HCT116 (cell line): ENCODE measurements around the gene PTGER3. TPM values are rescaled to one million over a fixed set of nuclear protein-coding genes. Genes with fewer than 3 reads are reported as not detected.

Experiments used
- ATAC-seq: fragments of 200-7000 bp; cut with Tn5 transposase; 2 replicates; pipeline ENCODE4 v1.9.1; 2020; ENCODE audit warnings: mild to moderate bottlenecking, moderate library complexity
- BruUV-seq: library from RNA; stranded (reverse); fragments of 400-500 nt; replicated peaks from 2 replicates; lab custom pipeline; 2021; lab: Mats Ljungman, UMichigan
- CTCF ChIA-PET: fragments of 300-600 bp; sonication (Branson Sonifier 250); formaldehyde crosslinking; loops from one replicate; lab custom pipeline; 2021; ENCODE audit warnings: antibody characterized with exemption; lab: Charles Lee
- POLR2A ChIA-PET: fragments of 300-600, 350-600 bp; sonication (Branson Sonifier 250); formaldehyde crosslinking; loops from one replicate; lab custom pipeline; 2021; ENCODE audit warnings: antibody characterized with exemption; lab: Charles Lee
- RAD21 ChIA-PET, 2 experiments: fragments of 300-600 bp; sonication (Branson Sonifier 250); formaldehyde crosslinking; loops; one replicate each; lab custom pipeline; 2023; ENCODE audit warnings: low total read pairs in 2 of 2; ENCODE audit not compliant: uncharacterized antibody in 2 of 2, unreplicated experiment in 2 of 2, low non-redundant PET in 1 of 2; lab: Charles Lee
- DNase-seq: peaks from one replicate; pipeline ENCODE4 v3.0.0-alpha.2; 2010; ENCODE audit warnings: low read depth, low spot score
- H2AFZ ChIP-seq: fragments of 200-600 bp; shearing (Covaris generic), sonication (generic); 2 replicates; pipeline ENCODE4 v1.6.1; 2017; ENCODE audit warnings: low read depth, mixed run types, mixed read lengths, antibody characterized with exemption, low read length; ENCODE audit not compliant: poor library complexity, severe bottlenecking
- H3K27ac ChIP-seq: 2 replicates; pipeline ENCODE4 v1.5.1; 2012; ENCODE audit warnings: low read depth, low read length
- H3K27me3 ChIP-seq: fragments of 200-600 bp; sonication (generic); 2 replicates; pipeline ENCODE4 v1.6.1; 2016; ENCODE audit warnings: mixed run types, low read length, mixed read lengths; ENCODE audit not compliant: insufficient read depth
- H3K36me3 ChIP-seq, 2 experiments: fragments of 200-500 bp in 1 of 2; fragments of 200-600 bp in 1 of 2; sonication (Bioruptor generic) in 1 of 2; sonication (generic) in 1 of 2; 2 replicates each; pipeline versions ENCODE4 v1.5.1 to v1.6.1; 2014 to 2016; ENCODE audit warnings: low read length in 2 of 2, inconsistent platforms in 1 of 2, mixed read lengths in 1 of 2, mixed run types in 1 of 2; ENCODE audit not compliant: insufficient read depth in 2 of 2, control insufficient read depth in 1 of 2
- H3K4me1 ChIP-seq, 2 experiments: fragments of 200-600 bp in 1 of 2; sonication (generic) in 1 of 2; 2 replicates each; pipeline versions ENCODE4 v1.5.1 to v1.6.1; 2012 to 2017; ENCODE audit warnings: low read length in 2 of 2, inconsistent platforms in 1 of 2, mild to moderate bottlenecking in 1 of 2, mixed read lengths in 1 of 2, mixed run types in 1 of 2, moderate library complexity in 1 of 2; ENCODE audit not compliant: insufficient read depth in 2 of 2, control insufficient read depth in 1 of 2
- H3K4me2 ChIP-seq: fragments of 200-600 bp; sonication (generic); 2 replicates; pipeline ENCODE4 v1.6.1; 2017; ENCODE audit warnings: mixed run types, low read length, mixed read lengths
- H3K4me3 ChIP-seq, 2 experiments: fragments of 200-600 bp in 1 of 2; sonication (generic) in 1 of 2; replicated peaks in 1 of 2; 2 replicates each; pipeline ENCODE4 v1.5.1; 2011 to 2016; ENCODE audit warnings: low read length in 2 of 2, control low read depth in 1 of 2, low read depth in 1 of 2, mild to moderate bottlenecking in 1 of 2, mixed read lengths in 1 of 2, mixed run types in 1 of 2
- H3K79me2 ChIP-seq: fragments of 200-600 bp; sonication (generic); 2 replicates; pipeline ENCODE4 v1.6.1; 2017; ENCODE audit warnings: mild to moderate bottlenecking, mixed run types, low read length, moderate library complexity, mixed read lengths; ENCODE audit not compliant: insufficient read depth
- H3K9ac ChIP-seq: fragments of 200-600 bp; sonication (generic); 2 replicates; pipeline ENCODE4 v1.6.1; 2016; ENCODE audit warnings: low read length, mixed read lengths
- H3K9me2 ChIP-seq: fragments of 200-600 bp; sonication (generic), shearing (Covaris generic); 2 replicates; pipeline ENCODE4 v1.6.1; 2017; ENCODE audit warnings: mixed run types, mild to moderate bottlenecking, moderate library complexity; ENCODE audit not compliant: insufficient read depth
- H3K9me3 ChIP-seq, 2 experiments: fragments of 200-500 bp in 1 of 2; fragments of 200-600 bp in 1 of 2; sonication (Bioruptor generic) in 1 of 2; sonication (generic) in 1 of 2; 2 replicates each; pipeline ENCODE4 v1.6.1; 2014 to 2017; ENCODE audit warnings: low read length in 2 of 2, mixed read lengths in 2 of 2, inconsistent platforms in 1 of 2, low read depth in 1 of 2, mild to moderate bottlenecking in 1 of 2, mixed run types in 1 of 2, moderate library complexity in 1 of 2; ENCODE audit not compliant: control insufficient read depth in 1 of 2, insufficient read depth in 1 of 2
- H4K20me1 ChIP-seq: fragments of 200-600 bp; sonication (generic), shearing (Covaris generic); 2 replicates; pipeline ENCODE4 v1.6.1; 2017; ENCODE audit warnings: mixed run types, mild to moderate bottlenecking, moderate library complexity; ENCODE audit not compliant: insufficient read depth
- CBX3 ChIP-seq: IDR thresholded peaks from 2 replicates; pipeline ENCODE4 v1.6.1; 2012; ENCODE audit warnings: low read depth
- EGR1 ChIP-seq: IDR thresholded peaks from 2 replicates; pipeline ENCODE4 v1.6.1; 2012; ENCODE audit warnings: low read depth
- EZH2phosphoT487 ChIP-seq: fragments of 200-600 bp; IDR thresholded peaks from 2 replicates; pipeline ENCODE4 v1.6.1; 2018; ENCODE audit warnings: antibody characterized with exemption, borderline replicate concordance
- MAX ChIP-seq: IDR thresholded peaks from 2 replicates; pipeline ENCODE4 v1.6.1; 2012
- POLR2A ChIP-seq: IDR thresholded peaks from 2 replicates; pipeline ENCODE4 v1.7.0; 2011; ENCODE audit warnings: borderline replicate concordance; ENCODE audit not compliant: insufficient read depth, insufficient read length; ENCODE audit errors: extremely low read depth
- RAD21 ChIP-seq: IDR thresholded peaks from 2 replicates; pipeline ENCODE4 v1.6.1; 2012; ENCODE audit warnings: low read depth, mild to moderate bottlenecking
- SIN3A ChIP-seq: IDR thresholded peaks from 2 replicates; pipeline ENCODE4 v1.6.1; 2012; ENCODE audit warnings: low read depth
- SP1 ChIP-seq: IDR thresholded peaks from 2 replicates; pipeline ENCODE4 v1.6.1; 2012; ENCODE audit warnings: low read depth
- SRF ChIP-seq: IDR thresholded peaks from 2 replicates; pipeline ENCODE4 v1.6.1; 2012; ENCODE audit warnings: low read depth
- TCF7L2 ChIP-seq: IDR thresholded peaks from 2 replicates; pipeline ENCODE4 v1.7.0; 2011; ENCODE audit warnings: borderline replicate concordance, inconsistent platforms; ENCODE audit not compliant: insufficient read depth, insufficient read length; ENCODE audit errors: extremely low read depth
- ZFX ChIP-seq: fragments of 450-650 bp; IDR thresholded peaks from 2 replicates; pipeline ENCODE4 v1.6.1; 2017
- ZNF274 ChIP-seq: fragments of 200-500 bp; sonication (Bioruptor generic); IDR thresholded peaks from 2 replicates; pipeline ENCODE4 v1.6.1; 2014; ENCODE audit warnings: mild to moderate bottlenecking, low read depth, low read length, inconsistent platforms
- intact Hi-C: fragments of 100-400 bp; cut with micrococcal nuclease; formaldehyde crosslinking; loops from 2 replicates; pipeline ENCODE4 v1.10.0; 2022
- total RNA-seq: library from RNA; stranded (reverse); gene quantifications from one replicate; pipeline ENCODE4 v1.2.1, GENCODE V29; 2021; ENCODE audit not compliant: unreplicated experiment
- TF ChIP-seq, protein P1 (sequence below), 3 experiments: fragments of 200-600 bp in 1 of 3; sonication (generic) in 1 of 3; IDR thresholded peaks in 2 of 3; conservative IDR thresholded peaks in 1 of 3; 2 replicates each; pipeline ENCODE4 v1.5.1; 2012 to 2017; ENCODE audit warnings: low read depth in 2 of 3, low read length in 2 of 3, antibody characterized with exemption in 1 of 3, borderline replicate concordance in 1 of 3, control low read depth in 1 of 3, mild to moderate bottlenecking in 1 of 3, mixed read lengths in 1 of 3, mixed run types in 1 of 3, moderate library complexity in 1 of 3; ENCODE audit not compliant: insufficient read depth in 1 of 3

Gene PTGER3
- total RNA-seq, 1 experiment from 2014 or later = 0.05 TPM

DNA sequence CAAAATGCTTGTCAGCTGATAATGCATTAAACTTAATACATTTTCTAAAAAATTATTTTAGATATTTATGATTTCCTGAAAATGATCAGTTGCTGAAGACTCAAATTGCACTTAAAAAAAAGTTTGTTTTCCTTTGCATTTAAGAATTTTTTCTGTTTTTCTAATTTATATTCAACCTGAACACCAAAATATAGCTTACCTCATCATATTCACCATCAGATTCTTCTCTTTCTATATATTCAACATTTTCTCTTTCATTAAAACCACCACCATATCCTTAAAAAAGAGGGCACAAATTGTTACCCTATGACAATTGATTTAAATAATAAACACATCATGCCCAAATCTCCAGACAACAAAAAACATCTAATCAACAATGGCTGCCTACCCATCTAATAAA, 24.7 kb upstream of the PTGER3 start (continued):
- no peak for TF ChIP-seq TCF7L2

GRCh38 chr1:71071720-71072119, 24.1 kb upstream of the PTGER3 start:
- TF ChIP-seq POLR2A = no peak
- TF ChIP-seq MAX = no peak
- TF ChIP-seq ZFX = no peak
- TF ChIP-seq EGR1 = no peak
- TF ChIP-seq EZH2phosphoT487 = no peak
- TF ChIP-seq SRF = no peak
- TF ChIP-seq RAD21 = no peak
- no peak for TF ChIP-seq SP1
- TF ChIP-seq SIN3A = no peak
- no peak for TF ChIP-seq ZNF274
- TF ChIP-seq, protein P1, sequence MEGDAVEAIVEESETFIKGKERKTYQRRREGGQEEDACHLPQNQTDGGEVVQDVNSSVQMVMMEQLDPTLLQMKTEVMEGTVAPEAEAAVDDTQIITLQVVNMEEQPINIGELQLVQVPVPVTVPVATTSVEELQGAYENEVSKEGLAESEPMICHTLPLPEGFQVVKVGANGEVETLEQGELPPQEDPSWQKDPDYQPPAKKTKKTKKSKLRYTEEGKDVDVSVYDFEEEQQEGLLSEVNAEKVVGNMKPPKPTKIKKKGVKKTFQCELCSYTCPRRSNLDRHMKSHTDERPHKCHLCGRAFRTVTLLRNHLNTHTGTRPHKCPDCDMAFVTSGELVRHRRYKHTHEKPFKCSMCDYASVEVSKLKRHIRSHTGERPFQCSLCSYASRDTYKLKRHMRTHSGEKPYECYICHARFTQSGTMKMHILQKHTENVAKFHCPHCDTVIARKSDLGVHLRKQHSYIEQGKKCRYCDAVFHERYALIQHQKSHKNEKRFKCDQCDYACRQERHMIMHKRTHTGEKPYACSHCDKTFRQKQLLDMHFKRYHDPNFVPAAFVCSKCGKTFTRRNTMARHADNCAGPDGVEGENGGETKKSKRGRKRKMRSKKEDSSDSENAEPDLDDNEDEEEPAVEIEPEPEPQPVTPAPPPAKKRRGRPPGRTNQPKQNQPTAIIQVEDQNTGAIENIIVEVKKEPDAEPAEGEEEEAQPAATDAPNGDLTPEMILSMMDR (IDR thresholded peaks at IDR 0.05 in 2 of 3, conservative IDR thresholded peaks at IDR 0.05 in 1 of 3; ENCODE audit: borderline replicate concordance in 1 of 3, insufficient read depth in 1 of 3, low read depth in 2 of 3, low read length in 2 of 3) = no peak
- TF ChIP-seq CBX3 = no peak
- no peaks in the 10 kb centered on the region for H3K27me3 ChIP-seq
- peaks cover 31% of the 10 kb centered on the region for H4K20me1 ChIP-seq
- no peaks in the 10 kb centered on the region for H3K9me2 ChIP-seq
- H2AFZ ChIP-seq = no peak overlapping the region
- H3K9ac ChIP-seq = no peak overlapping the region
- no peaks in the 10 kb centered on the region for H3K4me1 ChIP-seq
- DNase-seq (no peak), ATAC-seq (no peak)
- no peak overlapping the region for H3K27ac ChIP-seq
- intact Hi-C loops = no loop called here
- peaks cover 75% of the 10 kb centered on the region for H3K79me2 ChIP-seq
- no peaks in the 10 kb centered on the region for H3K9me3 ChIP-seq
- H3K4me3 ChIP-seq = no peak overlapping the region
- no TSS peak for BruUV-seq
- ChIA-PET POLR2A (no interaction called here), RAD21 (no interaction called here), CTCF (interaction anchor here (1.0 kb wide), 1 partner anchor 9 kb away, joined by 3 read pairs; the partner anchor contains the start of gene ZRANB2)
- H3K36me3 ChIP-seq = peaks cover 78 to 80% of the 10 kb centered on the region in 2 experiments
- H3K4me2 ChIP-seq = no peak overlapping the region
